ENCODE data around the gene PABPN1L.

Gene PABPN1L

GRCh38 chr16:88835818-88836217 is 30.6 kb downstream of the PABPN1L start:
- no peak overlapping the region for H3K4me3 ChIP-seq (ENCODE audit: low read length)
- no peak for DNase-seq (ENCODE audit: low read depth)
- no peak for TF ChIP-seq CTCF (conservative IDR thresholded peaks at IDR 0.05; ENCODE audit: low read length)

GRCh38 chr16:88835383-88835782 is 31.1 kb downstream of the PABPN1L start:
- peak; percentile 12 for DNase-seq (ENCODE audit: low read depth)
- H3K4me3 ChIP-seq (ENCODE audit: low read length): no peak overlapping the region
- no peak for TF ChIP-seq CTCF (conservative IDR thresholded peaks at IDR 0.05; ENCODE audit: low read length)

- no peak overlapping the region for H3K4me3 ChIP-seq (ENCODE audit: low read length)
- TF ChIP-seq CTCF (conservative IDR thresholded peaks at IDR 0.05; ENCODE audit: low read length): no peak
Observed at GRCh38 chr16:88834670-88835069, 31.8 kb downstream of the PABPN1L start.

GRCh38 chr16:88833086-88833485 is 33.4 kb downstream of the PABPN1L start:
- DNase-seq (ENCODE audit: low read depth): no peak
- no peak for TF ChIP-seq CTCF (conservative IDR thresholded peaks at IDR 0.05; ENCODE audit: low read length)
- no peak overlapping the region for H3K4me3 ChIP-seq (ENCODE audit: low read length)

More at GRCh38 chr16:88834670-88835069, 31.8 kb downstream of the PABPN1L start:
- no peak for DNase-seq (ENCODE audit: low read depth)

GRCh38 chr16:88831838-88832237 is 34.6 kb downstream of the PABPN1L start:
- no peak overlapping the region for H3K4me3 ChIP-seq (ENCODE audit: low read length)
- DNase-seq (ENCODE audit: low read depth): no peak
- TF ChIP-seq CTCF (conservative IDR thresholded peaks at IDR 0.05; ENCODE audit: low read length): no peak

GRCh38 chr16:88830783-88831182 is 35.7 kb downstream of the PABPN1L start:
- H3K4me3 ChIP-seq (ENCODE audit: low read length): no peak overlapping the region
- no peak for TF ChIP-seq CTCF (conservative IDR thresholded peaks at IDR 0.05; ENCODE audit: low read length)
- DNase-seq (ENCODE audit: low read depth): no peak

- H3K4me3 ChIP-seq (ENCODE audit: low read length): no peak overlapping the region
- no peak for TF ChIP-seq CTCF (conservative IDR thresholded peaks at IDR 0.05; ENCODE audit: low read length)
- DNase-seq (ENCODE audit: low read depth): no peak
Observed at GRCh38 chr16:88830258-88830657, 36.2 kb downstream of the PABPN1L start.
